Non-pigmented ciliary epithelial cell (primary cell): ENCODE measurements around the gene LECT2.

Source experiments
- DNase-seq: peaks from one replicate; pipeline ENCODE4 v3.0.0-alpha.2; 2010; ENCODE audit warnings: low read depth

LECT2 gene

DNA sequence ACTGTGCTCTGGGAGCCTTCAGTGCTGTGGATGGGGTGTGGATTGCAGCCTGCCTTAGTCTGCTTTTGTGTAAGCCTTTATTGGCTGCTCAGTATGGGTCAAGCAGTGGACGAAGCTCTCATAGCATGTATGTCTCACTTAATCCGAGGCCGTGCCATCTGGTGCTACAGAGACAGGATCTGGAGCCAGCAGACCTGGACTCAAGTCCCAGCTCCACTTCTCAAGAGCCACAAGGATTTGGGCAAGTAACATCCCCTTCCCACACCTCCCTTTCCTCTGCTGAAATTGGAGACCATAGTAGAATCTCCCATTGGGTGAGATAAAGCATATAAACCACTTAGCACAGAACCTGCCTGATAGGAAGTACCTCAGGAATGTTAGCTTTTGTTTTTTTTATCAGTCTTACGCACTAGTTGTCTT is 23.4 kb upstream of the LECT2 start:
- no peak for DNase-seq

DNA sequence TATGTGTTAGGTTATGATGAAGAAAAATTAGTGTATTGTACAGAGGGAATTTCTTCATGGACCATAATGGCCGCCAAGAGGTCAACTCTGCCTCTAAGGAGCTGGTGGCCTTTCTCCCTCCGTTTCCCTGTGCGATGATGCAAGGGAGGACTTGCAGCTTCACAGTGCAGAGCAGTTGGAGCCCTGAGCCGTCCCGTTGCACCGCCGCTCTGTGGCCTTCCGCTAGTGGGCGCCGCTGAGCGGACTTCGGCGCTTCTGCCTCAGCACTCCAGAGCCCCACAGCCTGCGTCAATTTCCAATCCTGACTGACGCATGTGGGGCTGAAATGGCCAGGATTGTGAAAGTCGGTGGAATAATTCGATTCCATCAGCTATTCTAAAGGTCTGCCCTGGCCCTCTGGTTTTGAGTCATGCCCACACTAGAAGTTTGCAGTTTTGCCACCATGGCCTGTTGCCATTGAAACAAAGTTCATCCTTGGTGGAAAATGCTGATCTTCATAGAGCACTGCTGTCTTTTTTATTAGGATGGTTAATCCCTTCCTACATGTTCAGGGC is 22.7 kb upstream of the LECT2 start:
- DNase-seq, result no peak

DNA sequence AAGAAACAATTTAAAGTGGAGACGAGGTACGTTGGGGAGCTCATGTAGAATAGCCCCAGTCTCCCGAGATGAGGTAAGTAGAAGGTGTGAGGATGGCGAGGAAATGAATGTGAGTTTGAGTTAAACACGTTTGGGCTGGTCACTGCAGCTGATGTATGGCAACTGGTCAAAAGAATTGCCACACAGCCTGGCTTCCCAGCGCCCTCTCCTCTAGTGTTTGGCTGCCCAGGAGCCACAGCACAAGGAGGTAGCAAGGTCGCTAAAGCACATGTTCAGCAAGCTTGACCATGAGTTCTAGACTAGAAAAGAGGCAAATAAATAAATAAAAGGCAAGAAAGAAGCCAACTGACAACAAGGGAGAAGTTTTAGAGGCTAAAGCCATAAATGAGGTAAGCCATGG is 21.4 kb upstream of the LECT2 start:
- no peak for DNase-seq

DNA sequence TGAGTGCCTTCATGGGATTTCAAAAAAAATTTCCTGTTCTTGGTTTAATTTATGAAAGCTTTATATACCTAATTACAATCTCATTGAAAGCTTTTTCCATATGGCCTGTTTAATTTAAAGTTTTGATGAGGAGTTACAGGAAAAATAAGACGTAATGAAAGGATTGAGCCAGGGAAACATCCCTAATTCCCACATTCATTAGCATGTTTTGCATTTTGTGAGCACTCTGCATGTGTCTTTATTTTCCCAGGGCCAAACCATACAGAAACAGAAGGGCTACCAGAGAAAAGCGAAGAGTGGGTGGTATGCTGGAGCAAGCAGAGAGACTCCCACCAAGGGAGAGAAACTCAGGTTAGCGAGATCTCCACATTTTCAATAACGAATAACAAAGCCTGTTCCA is 20.3 kb upstream of the LECT2 start:
- DNase-seq, result no peak

DNA sequence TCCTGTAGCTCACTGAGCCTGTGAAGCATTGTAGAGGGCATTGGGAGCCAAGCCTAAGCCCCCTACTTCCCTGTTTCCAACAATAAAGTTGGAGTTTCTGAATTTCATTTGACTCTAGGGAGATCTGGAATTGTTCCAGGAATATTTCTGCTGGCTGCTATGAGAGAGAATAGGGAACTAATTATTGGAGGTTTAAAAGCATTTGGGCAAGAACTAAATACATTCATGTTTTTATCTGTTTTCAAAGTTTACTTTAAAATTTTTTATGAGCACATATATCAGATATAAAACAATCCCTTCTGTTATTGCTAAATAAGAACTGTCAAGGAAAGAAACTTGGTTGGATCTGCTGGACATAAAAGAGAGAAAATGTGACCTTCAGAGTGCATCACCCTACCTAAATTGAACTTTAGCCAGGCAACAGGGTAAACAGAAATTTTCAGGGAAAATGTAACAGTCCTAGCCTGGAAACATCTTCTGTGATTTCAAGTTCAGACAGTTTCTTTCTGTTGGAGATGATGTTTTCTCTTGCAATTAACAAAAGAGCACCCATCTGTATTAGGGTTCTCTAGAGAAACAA is 19.3 kb upstream of the LECT2 start:
- no peak for DNase-seq

DNA sequence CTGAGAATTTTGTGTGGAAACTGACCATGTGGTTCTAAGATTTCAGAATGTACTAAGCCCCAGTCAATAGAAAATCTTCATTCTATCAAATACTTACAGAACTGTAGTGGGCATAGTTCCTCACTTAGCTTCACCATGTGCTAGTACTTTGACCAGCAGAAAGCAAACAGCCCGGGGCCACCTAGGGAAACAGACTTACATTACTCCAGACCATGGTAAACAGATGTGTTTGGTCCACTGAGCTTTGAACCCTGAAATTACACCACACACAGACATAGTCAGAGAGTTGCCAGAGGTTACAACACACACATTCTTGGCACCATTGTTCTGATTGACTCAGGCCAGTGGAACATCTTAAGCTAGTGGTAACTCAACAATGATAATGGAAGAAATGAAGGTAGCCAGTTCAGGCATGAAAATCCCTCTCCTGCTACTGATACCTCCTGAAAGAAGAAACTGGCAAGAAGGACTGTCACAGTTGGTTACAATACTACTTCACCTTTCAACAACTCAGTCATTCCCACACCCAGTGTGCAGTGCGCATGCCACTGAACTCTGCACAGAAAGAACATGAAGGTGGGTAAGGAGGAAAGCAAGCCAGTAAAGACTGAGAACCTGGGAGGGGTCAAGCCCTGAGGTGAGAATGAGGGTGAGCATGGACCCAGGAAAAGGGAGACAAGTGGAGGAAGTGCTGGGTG is 18.7 kb upstream of the LECT2 start:
- no peak for DNase-seq

DNA sequence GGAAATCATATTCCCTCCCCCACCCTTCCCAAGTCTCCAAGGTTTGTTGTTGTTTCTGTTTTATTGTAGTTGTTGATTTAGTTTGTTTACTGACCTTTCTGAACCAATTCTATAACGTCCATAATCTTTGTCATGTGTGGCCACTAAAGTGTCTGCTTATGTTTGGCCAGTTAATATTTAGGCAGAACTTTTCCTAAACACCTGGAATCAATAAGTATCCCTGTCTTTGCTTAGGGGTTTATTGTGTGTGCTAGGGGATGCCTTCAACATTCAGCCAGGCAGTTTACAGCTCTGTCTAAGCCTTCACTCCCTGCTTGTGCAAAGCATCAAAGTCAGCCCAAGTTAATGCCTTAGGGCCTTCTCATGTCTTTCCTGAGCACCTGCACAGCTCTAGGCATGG is 16.9 kb upstream of the LECT2 start:
- no peak for DNase-seq

DNA sequence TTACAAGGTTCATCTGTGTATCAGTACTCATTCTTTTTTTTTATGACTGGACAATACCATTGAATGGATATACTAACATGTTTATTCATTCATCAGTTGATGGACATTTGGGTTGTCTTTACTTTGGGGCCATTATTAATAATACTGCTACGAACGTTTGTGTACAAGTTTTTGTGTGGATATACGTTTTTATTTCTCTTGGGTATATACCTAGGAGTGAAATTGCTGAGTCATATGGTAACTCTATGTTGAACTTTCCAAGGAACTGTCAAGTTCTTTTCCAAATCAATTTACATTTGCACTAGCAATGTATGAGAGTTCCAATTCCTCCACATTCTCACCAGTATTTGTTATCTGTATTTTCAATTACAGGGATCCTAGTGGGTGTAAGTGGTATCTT is 12.0 kb upstream of the LECT2 start:
- DNase-seq, result no peak

DNA sequence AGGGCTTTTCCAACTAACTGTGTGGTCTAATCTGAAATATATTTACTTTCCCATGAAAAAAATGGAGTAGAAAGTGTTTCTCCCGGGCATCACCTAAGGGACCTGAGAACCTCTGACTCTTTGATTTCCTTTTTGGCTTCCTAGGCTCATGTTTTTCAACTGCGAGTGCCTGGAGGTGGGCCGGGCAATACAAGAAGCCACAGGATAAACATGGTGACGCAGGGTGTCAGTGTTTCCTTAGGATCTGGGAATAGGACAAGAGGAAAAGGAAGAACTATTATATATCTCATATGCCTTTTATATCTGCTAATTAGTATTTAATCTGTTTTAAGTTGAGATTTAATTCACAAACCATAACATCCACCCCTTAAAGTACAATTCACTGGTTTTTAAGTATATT is 11.4 kb upstream of the LECT2 start:
- no peak for DNase-seq

DNA sequence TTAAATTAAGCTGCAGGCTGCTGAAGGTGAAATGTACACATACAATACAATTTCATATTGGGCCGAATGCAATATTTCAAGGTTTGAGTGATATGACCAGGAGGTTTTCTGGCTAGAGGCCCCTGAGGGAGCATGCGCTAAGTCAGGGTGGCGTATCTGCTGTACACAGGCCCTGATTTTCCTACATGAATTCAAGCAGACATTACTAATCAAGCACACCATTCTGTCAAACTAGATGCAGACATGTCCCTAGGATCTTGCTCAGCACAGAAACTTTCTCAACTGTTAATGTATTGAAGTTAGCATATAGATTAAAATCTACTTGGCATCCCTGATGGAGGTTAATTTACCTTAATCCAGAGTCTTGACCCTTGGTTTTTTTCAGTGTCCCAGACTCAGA is 10.7 kb upstream of the LECT2 start:
- DNase-seq, result no peak

DNA sequence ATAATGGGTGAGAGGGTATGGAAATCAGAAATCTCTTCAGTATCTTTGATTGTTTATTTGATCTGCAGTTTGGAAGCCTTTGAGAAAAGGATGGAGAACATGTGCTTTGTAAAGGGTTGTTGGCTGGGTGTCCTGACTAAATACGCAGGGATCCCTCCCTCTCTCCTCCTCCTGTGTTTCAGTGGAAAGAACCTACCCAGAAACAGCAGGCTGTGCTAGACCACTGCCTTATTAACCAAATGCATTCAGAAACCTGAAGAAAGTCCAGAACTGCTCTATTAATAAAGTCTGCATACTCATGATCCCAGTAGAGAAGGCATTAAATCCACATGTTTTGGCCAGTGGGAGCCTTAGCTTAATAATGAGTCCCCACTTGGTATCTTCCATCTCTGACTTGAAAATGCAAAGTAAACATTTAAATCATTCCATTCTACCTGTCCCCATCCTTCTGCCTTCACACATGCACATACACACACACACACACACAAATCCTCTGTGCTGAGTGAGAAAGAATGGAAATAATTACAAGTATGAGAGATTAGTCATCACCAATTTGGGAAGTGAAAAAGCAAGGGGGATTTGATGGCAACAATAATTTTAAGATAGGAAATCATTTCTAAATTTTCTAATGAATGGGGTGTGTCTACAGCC is 10.0 kb upstream of the LECT2 start:
- no peak for DNase-seq

DNA sequence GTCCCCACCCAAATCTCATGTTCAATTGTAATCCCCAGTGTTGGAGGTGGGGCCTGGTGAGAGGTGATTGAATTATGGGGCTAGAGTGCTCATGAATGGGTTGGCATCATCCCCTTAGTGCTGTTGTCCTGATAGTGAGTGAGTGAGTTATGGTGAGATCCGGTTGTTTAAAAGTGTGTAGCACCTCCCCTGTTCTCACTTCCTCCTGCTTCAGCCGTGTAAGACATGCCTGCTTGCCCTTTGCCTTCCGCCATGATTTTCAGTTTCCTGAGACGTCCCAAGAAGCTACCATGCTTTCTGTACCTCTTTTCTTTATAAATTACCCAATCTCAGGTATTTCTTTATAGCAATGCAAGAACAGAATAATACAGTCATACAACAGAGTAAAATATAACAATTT is 742 bp upstream of the LECT2 start:
- no peak for DNase-seq

DNA sequence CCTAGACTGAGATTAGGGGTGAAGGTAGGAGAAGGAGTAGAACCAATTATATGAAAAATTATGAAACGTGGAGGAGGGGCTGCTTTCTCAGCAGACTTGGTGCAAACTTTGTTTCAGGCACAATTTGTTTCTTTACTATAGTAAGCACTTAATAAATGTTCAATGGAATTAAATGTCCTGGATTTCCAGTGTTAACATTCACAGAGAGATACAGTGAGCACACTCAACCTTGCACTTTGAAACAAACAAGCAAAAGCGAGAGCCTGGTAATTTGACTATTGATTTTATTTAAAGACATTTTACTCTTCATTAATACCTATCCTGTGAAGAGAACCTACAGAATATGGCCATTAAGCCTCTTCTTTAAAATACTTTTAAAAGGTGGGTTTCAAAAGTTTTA is 933 bp downstream of the LECT2 start:
- DNase-seq, result no peak

DNA sequence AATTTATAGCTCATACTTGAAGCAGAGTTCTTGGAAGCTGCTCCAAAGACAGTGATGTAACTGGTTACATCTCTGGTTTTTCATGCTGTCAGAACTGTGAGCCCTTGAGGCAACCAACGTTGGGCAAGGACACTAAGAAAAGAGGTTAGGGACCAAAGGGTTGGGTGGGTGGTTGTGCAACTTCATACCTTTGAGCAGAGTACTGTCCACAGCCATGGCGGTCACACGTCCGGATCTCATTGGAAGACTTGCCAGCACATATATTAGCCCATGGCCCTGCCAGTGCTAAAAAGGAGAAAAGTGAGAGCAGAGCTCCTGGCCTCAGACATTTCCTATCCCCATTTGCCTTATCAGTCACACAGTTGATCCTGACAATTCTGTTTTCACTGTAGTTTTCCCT is 2.1 kb downstream of the LECT2 start:
- no peak for DNase-seq

DNA sequence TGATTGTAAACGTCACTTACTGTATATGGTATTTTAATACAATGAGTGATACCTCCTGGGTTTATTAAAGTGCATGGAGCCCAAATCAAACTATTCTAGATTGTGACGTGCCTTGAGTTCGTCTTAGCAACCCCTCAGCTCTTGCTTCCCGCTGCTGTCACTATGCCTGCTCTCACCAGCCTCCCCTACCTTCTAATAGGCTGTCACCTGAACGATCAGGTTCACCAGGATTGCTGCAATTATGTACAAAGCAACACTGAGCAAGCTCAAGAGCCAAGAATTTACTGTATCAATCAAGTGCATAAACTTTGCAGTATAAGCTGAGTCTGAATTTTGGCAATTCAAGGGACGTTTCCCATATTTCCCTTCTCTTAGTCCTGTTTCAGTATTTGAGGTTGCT is 3.0 kb downstream of the LECT2 start:
- no peak for DNase-seq

DNA sequence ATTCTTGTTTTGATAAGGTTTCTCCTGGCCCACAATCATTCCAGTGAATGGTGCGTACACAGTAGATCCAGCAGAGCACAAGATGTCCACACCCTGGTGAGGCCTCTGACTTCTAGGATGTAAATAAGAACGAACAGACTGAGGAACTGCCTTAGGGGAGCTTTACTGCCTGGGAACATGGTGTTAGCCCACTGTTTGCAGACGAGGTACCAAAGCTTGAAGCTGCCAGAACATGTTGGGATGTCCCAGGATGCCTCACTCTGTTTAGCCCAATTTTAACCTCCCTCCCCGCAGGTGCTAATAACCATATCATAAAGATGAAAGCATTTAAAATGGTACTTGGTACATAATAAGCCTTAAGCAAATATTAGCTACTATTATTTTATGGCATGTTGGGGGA is 3.5 kb downstream of the LECT2 start:
- no peak for DNase-seq

DNA sequence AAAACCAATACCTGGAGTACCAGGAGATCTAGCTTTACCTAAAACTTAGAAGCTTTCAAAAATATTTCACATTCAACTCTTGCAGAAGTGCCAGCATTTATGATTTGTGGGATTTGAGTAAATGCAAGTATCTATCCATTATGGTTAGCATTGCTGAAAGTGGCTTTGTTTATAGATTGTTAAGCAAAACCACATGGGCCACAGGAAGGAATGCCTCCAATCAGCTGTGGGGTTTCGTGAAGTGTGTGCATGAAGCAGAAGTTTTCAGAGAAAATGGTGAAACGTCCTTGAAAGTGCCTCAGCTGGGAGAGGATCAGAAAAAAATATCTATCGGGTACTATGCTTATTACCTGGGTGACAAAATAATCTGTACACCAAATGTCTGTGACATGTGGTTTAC is 4.2 kb downstream of the LECT2 start:
- no peak for DNase-seq

DNA sequence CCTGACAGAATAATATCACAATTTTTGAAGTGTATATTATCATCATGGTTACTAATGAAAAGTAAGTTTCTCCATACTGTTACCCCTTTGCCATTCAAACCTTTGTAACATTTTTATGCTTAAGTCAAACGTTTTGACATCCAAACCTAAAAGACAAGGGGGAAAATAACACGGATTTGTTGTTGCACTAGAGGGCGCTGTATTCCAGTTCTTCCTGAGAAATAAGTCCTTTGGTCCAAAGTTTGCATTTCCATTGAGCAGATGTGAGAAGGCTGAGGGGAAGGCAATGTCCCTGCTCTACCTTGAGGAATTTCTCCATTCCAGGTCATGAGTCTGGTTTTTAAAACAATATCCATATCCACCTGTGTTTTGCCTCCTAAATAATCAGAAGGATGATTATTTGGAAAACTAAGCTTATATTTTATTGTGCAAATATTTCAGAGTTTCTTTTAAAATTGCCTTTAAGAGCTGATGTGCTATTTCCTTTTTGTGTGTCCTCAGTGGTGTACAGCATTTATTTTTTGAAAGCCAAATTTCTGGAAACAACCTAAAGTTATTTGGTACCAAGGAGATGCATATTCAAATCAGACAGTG is 9.7 kb downstream of the LECT2 start:
- peak; percentile 67 for DNase-seq

DNA sequence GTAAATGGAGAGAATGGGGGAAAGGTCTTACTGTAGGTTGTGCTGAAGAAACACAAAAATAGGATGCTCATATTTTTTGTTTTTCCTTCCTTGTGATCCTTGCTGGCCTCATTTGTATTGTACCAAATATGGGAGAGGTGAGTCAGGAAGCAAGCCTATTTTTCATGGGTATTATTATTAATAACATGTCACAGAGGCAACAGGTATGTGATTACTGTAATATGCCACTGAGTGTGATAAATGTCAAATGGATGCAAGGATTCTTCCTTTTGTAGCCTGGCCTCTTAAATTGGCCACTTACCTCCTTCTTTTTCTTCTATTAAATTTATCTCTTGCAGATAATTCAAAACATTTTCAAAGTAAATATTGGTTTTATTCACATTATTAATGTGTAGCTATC is 10.2 kb downstream of the LECT2 start:
- DNase-seq, result no peak

DNA sequence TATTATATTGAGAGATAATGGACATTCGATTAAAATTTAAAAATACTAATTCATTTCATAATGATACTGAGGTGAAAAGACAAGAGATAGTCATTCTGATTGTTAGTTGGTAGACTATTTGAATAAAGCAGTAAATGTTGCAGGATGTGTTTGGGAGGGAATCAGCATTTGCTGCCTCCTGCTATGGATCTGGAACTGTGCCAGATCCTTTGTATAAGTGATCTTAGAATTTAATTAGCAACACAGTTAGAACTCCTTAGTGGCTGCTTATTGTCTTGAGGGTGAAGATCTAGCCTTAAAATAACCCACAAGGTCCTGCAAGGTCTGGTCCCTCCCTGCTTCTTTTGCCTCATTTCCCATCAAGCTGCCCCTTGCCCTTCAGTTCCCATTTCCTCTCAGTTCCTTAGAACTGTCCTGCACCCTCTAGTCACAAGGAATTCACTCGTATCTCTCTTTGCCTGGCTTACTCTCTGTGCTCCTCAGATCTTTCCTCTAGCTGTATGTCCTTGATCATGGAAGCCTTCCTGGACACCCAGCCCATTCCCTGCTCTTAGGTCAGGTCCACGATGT is 12.5 kb downstream of the LECT2 start:
- no peak for DNase-seq

DNA sequence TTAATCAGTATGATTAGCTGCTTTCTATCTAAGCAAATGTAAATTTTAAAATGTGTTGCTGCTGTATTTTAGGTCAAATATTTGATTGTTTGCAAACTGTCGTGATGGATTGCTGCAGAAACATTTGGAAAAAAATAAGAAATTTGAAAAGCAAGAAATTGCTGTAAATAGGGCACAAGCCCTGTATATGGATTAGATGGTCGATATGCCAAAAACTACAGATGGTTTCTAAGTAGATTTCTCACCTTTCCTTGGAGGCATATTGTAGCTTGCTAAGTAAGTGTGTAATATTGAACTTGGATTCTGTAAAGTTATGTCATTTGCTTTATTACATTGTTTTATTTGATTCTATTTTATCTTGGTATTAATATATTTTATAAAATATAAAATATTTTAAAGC is 13.1 kb downstream of the LECT2 start:
- DNase-seq, result no peak

DNA sequence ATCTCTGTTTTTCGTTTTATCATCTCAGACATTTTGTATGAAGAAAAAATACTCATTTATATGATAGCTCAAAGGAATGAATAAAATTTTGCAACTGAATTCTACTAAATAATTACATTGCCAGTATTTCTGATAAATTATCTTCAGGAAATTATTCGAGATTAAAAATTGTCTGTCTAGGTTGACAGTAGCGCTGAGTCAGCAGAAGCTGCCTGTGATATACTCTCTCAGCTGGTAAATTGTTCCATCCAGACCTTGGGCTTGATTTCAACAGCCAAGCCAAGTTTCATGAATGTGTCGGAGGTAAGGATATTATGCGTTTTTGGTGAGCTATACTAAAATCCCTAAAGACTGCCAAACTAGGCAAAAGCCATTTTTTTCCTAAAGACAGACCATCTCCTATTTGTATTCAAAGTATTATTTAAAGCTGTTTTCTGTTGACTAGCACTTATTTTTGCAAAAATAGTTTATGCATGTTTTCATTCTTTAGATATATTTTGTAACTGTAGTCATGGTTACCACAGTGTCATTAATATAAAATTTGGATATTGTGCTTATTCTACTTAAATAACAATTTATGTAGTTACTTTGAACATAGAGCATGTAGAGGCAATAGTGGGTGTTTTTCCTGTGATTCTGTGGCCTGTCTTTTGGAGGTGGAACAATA is 17.4 kb downstream of the LECT2 start:
- no peak for DNase-seq
